Heart left ventricle (tissue), 16 donors: ENCODE data around the gene SLC27A2. TPM values are rescaled to one million over a fixed set of nuclear protein-coding genes. Genes with fewer than 3 reads are reported as not detected.

Experiments
- ATAC-seq, 4 donors: fragments of 200-7000 bp; cut with Tn5 transposase; one replicate each; pipeline ENCODE4 v1.9.1; 2020 to 2022; ENCODE audit warnings: moderate library complexity in 4 of 4, mild to moderate bottlenecking in 3 of 4, moderate number of reproducible peaks in 1 of 4
- DNase-seq, 5 donors: peaks; one replicate each; pipeline ENCODE4 v3.0.0-alpha.2; 2020
- H3K27ac ChIP-seq, 12 donors: fragments of 200-600 bp; sonication (generic) in 4 of 12; one replicate each; pipeline versions ENCODE4 v1.5.0 to v1.8.0; 2016 to 2022; ENCODE audit warnings: mild to moderate bottlenecking in 2 of 12
- H3K27me3 ChIP-seq, 9 donors: fragments of 200-600 bp; sonication (generic) in 2 of 9; one replicate each; pipeline versions ENCODE4 v1.5.1 to v1.8.0; 2016 to 2022; ENCODE audit warnings: mild to moderate bottlenecking in 3 of 9
- H3K36me3 ChIP-seq, 9 donors: fragments of 200-600 bp; sonication (generic) in 2 of 9; one replicate each; pipeline versions ENCODE4 v1.5.0 to v1.8.0; 2018 to 2022; ENCODE audit warnings: mild to moderate bottlenecking in 2 of 9
- H3K4me1 ChIP-seq, 12 donors: fragments of 200-600 bp; sonication (generic) in 4 of 12; one replicate each; pipeline versions ENCODE4 v1.5.0 to v1.8.0; 2016 to 2022; ENCODE audit warnings: mild to moderate bottlenecking in 3 of 12
- H3K4me3 ChIP-seq, 12 donors: fragments of 200-600 bp; sonication (generic) in 4 of 12; one replicate each; pipeline versions ENCODE4 v1.5.0 to v1.8.0; 2017 to 2022; ENCODE audit warnings: mild to moderate bottlenecking in 9 of 12, moderate library complexity in 4 of 12
- H3K9me3 ChIP-seq, 12 donors: fragments of 200-600 bp; sonication (generic) in 4 of 12; one replicate each; pipeline versions ENCODE4 v1.5.0 to v1.8.0; 2016 to 2022; ENCODE audit warnings: mild to moderate bottlenecking in 1 of 12
- CTCF ChIP-seq, 12 donors: fragments of 200-600 bp; sonication (generic) in 4 of 12; IDR thresholded peaks; one replicate each; pipeline versions ENCODE4 v1.5.0 to v1.8.0; 2018 to 2022; ENCODE audit warnings: antibody characterized with exemption in 12 of 12, mild to moderate bottlenecking in 5 of 12
- POLR2A ChIP-seq, 2 donors: fragments of 450-650 bp; IDR thresholded peaks; one replicate each; pipeline ENCODE4 v1.6.1; 2017; ENCODE audit warnings: antibody characterized with exemption in 2 of 2, mild to moderate bottlenecking in 2 of 2, moderate library complexity in 2 of 2
- WGBS, 4 donors: extraction: QIAGEN DNeasy Blood & Tissue Kit in 2 of 4; methylation state at CpG; one replicate each; pipeline versions ENCODE4 v1.1.5 to v1.1.7; 2013 to 2018; 5-methylcytosine and 5-hydroxymethylcytosine counted together
- intact Hi-C, 10 donors: fragments of 100-400 bp; cut with DNase I; formaldehyde crosslinking; loops; one replicate each; pipeline versions ENCODE4 v1.11.1 to v1.14.2; 2022
- polyA plus RNA-seq, 2 donors: library from polyadenylated mRNA; stranded (reverse); fragments of 200-250 nt; gene quantifications; one replicate each; pipeline ENCODE4 v1.2.3, GENCODE V29; 2013
- total RNA-seq, 9 donors: library from RNA; depleted of rRNA in 2 of 9; stranded (reverse); fragments of >200 nt in 2 of 9; fragmentation: NEBNext Ultra II Directional in 3 of 9; extraction: Animal tissue kit (Norgen Biotek cat#: 25700) in 3 of 9; gene quantifications; one replicate each; pipeline versions ENCODE4 v1.1.0 to v1.2.4, GENCODE V29; 2016 to 2023
- donor health status: ischemic (EF 13 %, LVEDD 7.1; RV severe dilation, severe dysfunction).
- donor health status: healthy with polysubstance abuse.
- donor health status: DM: no; HTN: yes; CAD: no.
- donor health status: DM: no; HTN: no; CAD: no.
- donor health status: ischemic (EF 25% LVEDD 6.9; RV normal size, moderate dysfunction).
- donor health status: ischemic (EF 25% LVEDD 5.7; RV mildly dilated, moderate dysfunction).
- donor health status: healthy.
- donor health status: DM: yes; HTN: yes; CAD: no.
- donor health status: ischemic (EF 35%, LVEDD 5.7; RV mildly dilated, moderate dysfunction).
- donor health status: nonischemic (EF 11% LVEDD 7.7; RV severe dilation, severe dysfunction).
- donor health status: DM: yes; HTN: yes; CAD: no.
- donor health status: PGD.
- donor health status: ischemic (EF 29% LVEDD 5.4; RV normal size, mild dysfunction).
- donor health status: nonischemic (EF 23%, LVEDD 6.1; RV moderate dilation, normal function).

Gene SLC27A2
- total and polyA plus RNA-seq, 11 donors = 0.04 to 0.29 (median 0.12) TPM; not detected in 8

DNA sequence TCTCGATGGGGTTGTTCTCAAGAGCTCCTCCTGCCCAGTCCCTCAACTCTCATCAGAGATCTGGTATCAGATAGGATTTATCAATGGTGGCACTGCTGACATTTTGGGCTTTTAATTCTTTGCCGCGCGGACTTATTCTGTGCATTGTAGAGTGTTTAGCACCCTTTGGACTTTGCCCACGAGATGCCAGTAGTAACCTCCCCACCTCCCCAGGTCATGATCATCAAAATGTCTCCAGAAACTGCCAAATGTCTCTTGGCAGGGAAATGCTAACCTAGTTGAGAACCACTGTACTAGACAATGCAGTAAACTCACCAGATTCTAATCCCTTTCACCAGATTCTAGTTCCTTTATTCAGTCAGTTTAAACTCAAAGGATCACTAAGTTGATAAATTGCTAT is 24.0 kb downstream of the SLC27A2 start:
- DNase-seq = no peak
- TF ChIP-seq CTCF (IDR thresholded peaks at IDR 0.05) (no peak), POLR2A (IDR thresholded peaks at IDR 0.05) (no peak)
- ATAC-seq = no peak
- H3K4me3 ChIP-seq = no peak overlapping the region
- intact Hi-C loops = loop anchor here in 1 of 10 donors (5.0 kb wide), 1 partner anchor 269 kb away; no protein-coding TSS in a partner anchor
- H3K4me1 ChIP-seq = no peaks in the 10 kb centered on the region
- no peaks in the 10 kb centered on the region for H3K36me3 ChIP-seq
- H3K9me3 ChIP-seq = no peaks in the 10 kb centered on the region
- 79 to 89% (median 87%) methylated on average over 4 to 5 of the region's 5 CpGs for WGBS, 4 donors
- no peak overlapping the region for H3K27ac ChIP-seq
- H3K27me3 ChIP-seq = peaks cover 0 to 8% (median 0%) of the 10 kb centered on the region in 9 donors

GRCh38 chr15:50209809-50210208 is 27.8 kb downstream of the SLC27A2 start:
- Histone ChIP-seq H3K27ac (no peak overlapping the region), H3K9me3 (peaks cover 0 to 13% (median 0%) of the 10 kb centered on the region in 12 donors), H3K4me1 (no peaks in the 10 kb centered on the region), H3K4me3 (no peak overlapping the region), H3K36me3 (no peaks in the 10 kb centered on the region), H3K27me3 (peaks cover 0 to 8% (median 0%) of the 10 kb centered on the region in 9 donors)
- WGBS, 4 donors = 69 to 74% (median 71%) methylated on average over 4 of the region's 4 CpGs
- DNase-seq (no peak), ATAC-seq (no peak)
- intact Hi-C loops = loop anchor here in 1 of 10 donors (5.0 kb wide), 1 partner anchor 273 kb away; no protein-coding TSS in a partner anchor
- no peak for TF ChIP-seq CTCF (IDR thresholded peaks at IDR 0.05)
- no peak for TF ChIP-seq POLR2A (IDR thresholded peaks at IDR 0.05)

DNA sequence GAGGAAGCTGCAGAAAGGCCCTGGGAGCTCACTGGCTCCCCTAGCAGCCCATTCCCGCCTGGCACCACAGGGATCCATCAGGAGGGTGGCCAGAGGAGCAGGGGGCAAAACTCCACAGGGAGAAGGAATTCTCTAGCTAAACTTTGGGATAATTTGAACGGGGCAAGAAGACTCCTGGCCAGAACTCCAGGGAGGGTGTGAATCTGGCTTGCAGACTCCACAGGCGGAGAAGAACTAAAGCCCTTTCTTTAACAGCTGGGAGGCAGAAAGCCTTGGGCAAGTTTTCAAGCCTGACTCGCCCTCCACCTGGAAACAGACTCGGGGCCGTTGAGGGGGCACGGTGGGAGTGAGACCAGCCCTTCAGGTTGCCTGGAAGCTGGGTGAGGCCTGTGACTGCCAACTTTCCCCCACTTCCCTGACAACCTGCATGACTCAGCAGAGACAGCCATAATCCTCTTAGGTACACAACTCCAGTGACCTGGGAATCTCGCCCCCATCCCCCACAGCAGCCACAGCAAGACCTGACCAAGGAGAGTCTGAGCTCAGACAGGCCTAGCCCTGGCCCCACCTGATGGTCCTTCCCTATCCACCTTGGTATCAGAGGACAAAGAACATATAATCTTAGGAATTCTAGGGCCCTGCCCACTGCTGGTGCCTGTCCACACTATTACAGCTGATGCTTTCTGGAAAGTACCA is 28.6 kb downstream of the SLC27A2 start:
- H3K4me1 ChIP-seq = no peaks in the 10 kb centered on the region
- no peaks in the 10 kb centered on the region for H3K36me3 ChIP-seq
- H3K27me3 ChIP-seq = peaks cover 0 to 8% (median 0%) of the 10 kb centered on the region in 9 donors
- H3K27ac ChIP-seq = no peak overlapping the region
- ATAC-seq (no peak), DNase-seq (no peak)
- WGBS, 4 donors = 66 to 80% (median 70%) methylated on average over 3 to 8 of the region's 8 CpGs
- intact Hi-C loops = no loop called here
- TF ChIP-seq POLR2A (IDR thresholded peaks at IDR 0.05) = no peak
- no peak for TF ChIP-seq CTCF (IDR thresholded peaks at IDR 0.05)
- H3K4me3 ChIP-seq = no peak overlapping the region
- H3K9me3 ChIP-seq = peaks cover 0 to 13% (median 0%) of the 10 kb centered on the region in 12 donors

- no peak overlapping the region for H3K27ac ChIP-seq
- H3K9me3 ChIP-seq = no peaks in the 10 kb centered on the region
- TF ChIP-seq CTCF (IDR thresholded peaks at IDR 0.05) (no peak), POLR2A (IDR thresholded peaks at IDR 0.05) (no peak)
- ATAC-seq (no peak), DNase-seq (no peak)
- no peaks in the 10 kb centered on the region for H3K4me1 ChIP-seq
- intact Hi-C loops = no loop called here
- 34 to 54% (median 47%) methylated on average over 1 of the region's 1 CpG for WGBS, 4 donors
- peaks cover 0 to 7% (median 0%) of the 10 kb centered on the region in 9 donors for H3K27me3 ChIP-seq
- no peak overlapping the region for H3K4me3 ChIP-seq
- H3K36me3 ChIP-seq = no peaks in the 10 kb centered on the region
These were observed 36.3 kb downstream of the SLC27A2 start for GRCh38 chr15:50218291-50218690.
